CD14-positive monocyte (primary cell): ENCODE results near the gene SNAPC4. TPM values are rescaled to one million over a fixed set of nuclear protein-coding genes. Genes with fewer than 3 reads are reported as not detected.
"Not testable (repeated sequence)": the region's sequence is repeated elsewhere in the genome, so short reads cannot be mapped to it uniquely, and the experiment has no call there.

ENCODE experiments used
- DNase-seq, 3 donors: peaks; one replicate each; pipeline ENCODE4 v3.0.0-alpha.2; 2011 to 2022
- H2AFZ ChIP-seq: 2 replicates; pipeline ENCODE4 v1.6.0; 2012; ENCODE audit warnings: mild to moderate bottlenecking, low read depth, low read length, inconsistent platforms; ENCODE audit not compliant: insufficient read depth, poor library complexity, severe bottlenecking
- H3K27ac ChIP-seq, 2 donors: 1 replicate in 1 of 2; 2 replicates in 1 of 2; pipeline ENCODE4 v1.5.1; 2012 to 2013; ENCODE audit warnings: low read length in 2 of 2, control low read depth in 1 of 2, inconsistent platforms in 1 of 2, low read depth in 1 of 2, mild to moderate bottlenecking in 1 of 2
- H3K27me3 ChIP-seq, 2 donors: one replicate each; pipeline versions ENCODE4 v1.6.0 to v1.6.1; 2011 to 2013; ENCODE audit warnings: low read length in 2 of 2; ENCODE audit not compliant: control insufficient read depth in 2 of 2, insufficient read depth in 2 of 2
- H3K36me3 ChIP-seq, 2 donors: replicated peaks in 1 of 2; 1 replicate in 1 of 2; 2 replicates in 1 of 2; pipeline versions ENCODE4 v1.5.1 to v1.6.1; 2012 to 2013; ENCODE audit warnings: low read length in 2 of 2, control low read depth in 1 of 2, inconsistent platforms in 1 of 2, mild to moderate bottlenecking in 1 of 2; ENCODE audit not compliant: insufficient read depth in 2 of 2, control insufficient read depth in 1 of 2
- H3K4me1 ChIP-seq, 2 donors: 1 replicate in 1 of 2; 2 replicates in 1 of 2; pipeline versions ENCODE4 v1.5.1 to v1.6.1; 2012 to 2013; ENCODE audit warnings: low read length in 2 of 2, control low read depth in 1 of 2, inconsistent platforms in 1 of 2, mild to moderate bottlenecking in 1 of 2, moderate library complexity in 1 of 2; ENCODE audit not compliant: insufficient read depth in 2 of 2, control insufficient read depth in 1 of 2
- H3K4me2 ChIP-seq: replicated peaks from 2 replicates; pipeline ENCODE3; 2012; ENCODE audit warnings: low read length, moderate library complexity, mild to moderate bottlenecking; ENCODE audit not compliant: poor library complexity, severe bottlenecking; ENCODE audit errors: extremely low read depth
- H3K4me3 ChIP-seq, 3 experiments: fragments of 200-600 bp in 1 of 3; sonication (generic) in 1 of 3; replicated peaks in 1 of 3; 1 replicate in 2 of 3; 2 replicates in 1 of 3; pipeline ENCODE4 v1.5.1; 2011 to 2013; ENCODE audit warnings: low read length in 3 of 3, mild to moderate bottlenecking in 3 of 3, control low read depth in 2 of 3, low read depth in 2 of 3, inconsistent platforms in 1 of 3, moderate library complexity in 1 of 3
- H3K79me2 ChIP-seq: 2 replicates; pipeline ENCODE4 v1.6.0; 2012; ENCODE audit warnings: mild to moderate bottlenecking, control low read depth, inconsistent platforms, low read length, moderate library complexity; ENCODE audit not compliant: insufficient read depth
- H3K9ac ChIP-seq: 2 replicates; pipeline ENCODE4 v1.6.0; 2017; ENCODE audit warnings: low read length, mild to moderate bottlenecking; ENCODE audit not compliant: insufficient read depth, poor library complexity, severe bottlenecking
- H3K9me3 ChIP-seq, 2 donors: replicated peaks in 1 of 2; 1 replicate in 1 of 2; 2 replicates in 1 of 2; pipeline versions ENCODE4 v1.5.1 to v1.6.1; 2012 to 2013; ENCODE audit warnings: low read length in 2 of 2, control low read depth in 1 of 2; ENCODE audit not compliant: control insufficient read depth in 1 of 2, insufficient read depth in 1 of 2
- H4K20me1 ChIP-seq: 2 replicates; pipeline ENCODE4 v1.6.0; 2012; ENCODE audit warnings: mild to moderate bottlenecking, low read length, control low read depth, moderate library complexity; ENCODE audit not compliant: insufficient read depth
- H3K27ac Mint-ChIP-seq, 7 donors: one replicate each; pipeline ENCODE4 v1.8.0; 2020; ENCODE audit warnings: mild to moderate bottlenecking in 7 of 7, mixed read lengths in 7 of 7, moderate library complexity in 6 of 7, inconsistent platforms in 2 of 7
- H3K27me3 Mint-ChIP-seq, 3 donors: one replicate each; pipeline ENCODE4 v1.8.0; 2021 to 2022; ENCODE audit warnings: low read depth in 3 of 3, mild to moderate bottlenecking in 3 of 3, mixed read lengths in 3 of 3, moderate library complexity in 3 of 3, inconsistent platforms in 1 of 3
- H3K36me3 Mint-ChIP-seq, 2 donors: one replicate each; pipeline ENCODE4 v1.8.0; 2020; ENCODE audit warnings: mixed read lengths in 2 of 2, inconsistent platforms in 1 of 2, mild to moderate bottlenecking in 1 of 2
- H3K4me1 Mint-ChIP-seq: one replicate; pipeline ENCODE4 v1.8.0; 2020; ENCODE audit warnings: mild to moderate bottlenecking, mixed read lengths
- H3K4me3 Mint-ChIP-seq, 2 donors: one replicate each; pipeline ENCODE4 v1.8.0; 2020; ENCODE audit warnings: mild to moderate bottlenecking in 2 of 2, mixed read lengths in 2 of 2, moderate library complexity in 1 of 2
- H3K9me3 Mint-ChIP-seq, 7 donors: one replicate each; pipeline ENCODE4 v1.8.0; 2020 to 2022; ENCODE audit warnings: mixed read lengths in 7 of 7, mild to moderate bottlenecking in 6 of 7, moderate library complexity in 6 of 7, inconsistent platforms in 2 of 7
- CTCF ChIP-seq: fragments of 200-600 bp; IDR thresholded peaks from one replicate; pipeline ENCODE4 v1.8.0; 2022; ENCODE audit warnings: antibody characterized with exemption, mild to moderate bottlenecking
- WGBS: methylation state at CpG from one replicate; pipeline ENCODE4 v1.1.5; 2013; ENCODE audit warnings: missing lambda C conversion rate; ENCODE audit not compliant: insufficient coverage; 5-methylcytosine and 5-hydroxymethylcytosine counted together
- intact Hi-C, 2 donors: fragments of 100-400 bp; cut with micrococcal nuclease; formaldehyde crosslinking; loops; one replicate each; pipeline versions ENCODE4 v1.15.0 to v1.15.1; 2023
- polyA plus RNA-seq, 3 donors: library from polyadenylated mRNA; depleted of rRNA in 1 of 3; unstranded in 2 of 3; stranded (reverse) in 1 of 3; fragments of 300-500 nt in 2 of 3; fragments of >200 nt in 1 of 3; fragmentation: Illumina TruSeq in 2 of 3; gene quantifications; 1 replicate in 2 of 3; 2 replicates in 1 of 3; pipeline ENCODE4 v1.2.3, GENCODE V29; 2012 to 2021

Gene SNAPC4
- polyA plus RNA-seq, 3 donors, result 0.59 to 6.7 (median 1.2) TPM

GRCh38 chr9:136352682-136353081 lies 47.3 kb downstream of the SNAPC4 start:
- no peaks in the 10 kb centered on the region for H3K9me3 Mint-ChIP-seq
- H3K27ac Mint-ChIP-seq, result no peak overlapping the region
- Histone ChIP-seq H3K36me3 (no peaks in the 10 kb centered on the region), H3K4me2 (no peak overlapping the region), H3K79me2 (no peaks in the 10 kb centered on the region), H2AFZ (no peak overlapping the region), H4K20me1 (no peaks in the 10 kb centered on the region), H3K9me3 (no peaks in the 10 kb centered on the region), H3K27me3 (no peaks in the 10 kb centered on the region), H3K4me1 (no peaks in the 10 kb centered on the region), H3K4me3 (no peak overlapping the region), H3K27ac (no peak overlapping the region), H3K9ac (no peak overlapping the region)
- no peaks in the 10 kb centered on the region for H3K36me3 Mint-ChIP-seq
- peaks cover 0 to 5% (median 1%) of the 10 kb centered on the region in 3 donors for H3K27me3 Mint-ChIP-seq
- no peak for DNase-seq
- H3K4me3 Mint-ChIP-seq, result no peak overlapping the region
- H3K4me1 Mint-ChIP-seq, result no peaks in the 10 kb centered on the region
- WGBS, result 87% methylated on average over 13 of the region's 16 CpGs
- intact Hi-C loops, result no loop called here
- TF ChIP-seq CTCF, result no peak

- H3K27ac ChIP-seq, intact Hi-C loops, H3K9me3 ChIP-seq, H3K36me3 ChIP-seq, H3K27me3 ChIP-seq, H3K9me3 Mint-ChIP-seq, H3K9ac ChIP-seq, H3K27me3 Mint-ChIP-seq, H3K36me3 Mint-ChIP-seq, H3K4me1 ChIP-seq, DNase-seq, H2AFZ ChIP-seq, H3K4me2 ChIP-seq, H3K27ac Mint-ChIP-seq, H3K4me1 Mint-ChIP-seq, H3K4me3 Mint-ChIP-seq, H3K79me2 ChIP-seq, H4K20me1 ChIP-seq, H3K4me3 ChIP-seq: not testable (repeated sequence)
- WGBS, result 96% methylated on average over 7 of the region's 24 CpGs
Measured at GRCh38 chr9:136351868-136352267, 48.1 kb downstream of the SNAPC4 start.
